Measurements from ENCODE around the gene FAM76A.
A peak's percentile ranks its signal among the peaks of the same experiment; 100 is the strongest.
"Not testable (repeated sequence)": the region's sequence is repeated elsewhere in the genome, so short reads cannot be mapped to it uniquely, and the experiment has no call there.

The FAM76A gene

DNA sequence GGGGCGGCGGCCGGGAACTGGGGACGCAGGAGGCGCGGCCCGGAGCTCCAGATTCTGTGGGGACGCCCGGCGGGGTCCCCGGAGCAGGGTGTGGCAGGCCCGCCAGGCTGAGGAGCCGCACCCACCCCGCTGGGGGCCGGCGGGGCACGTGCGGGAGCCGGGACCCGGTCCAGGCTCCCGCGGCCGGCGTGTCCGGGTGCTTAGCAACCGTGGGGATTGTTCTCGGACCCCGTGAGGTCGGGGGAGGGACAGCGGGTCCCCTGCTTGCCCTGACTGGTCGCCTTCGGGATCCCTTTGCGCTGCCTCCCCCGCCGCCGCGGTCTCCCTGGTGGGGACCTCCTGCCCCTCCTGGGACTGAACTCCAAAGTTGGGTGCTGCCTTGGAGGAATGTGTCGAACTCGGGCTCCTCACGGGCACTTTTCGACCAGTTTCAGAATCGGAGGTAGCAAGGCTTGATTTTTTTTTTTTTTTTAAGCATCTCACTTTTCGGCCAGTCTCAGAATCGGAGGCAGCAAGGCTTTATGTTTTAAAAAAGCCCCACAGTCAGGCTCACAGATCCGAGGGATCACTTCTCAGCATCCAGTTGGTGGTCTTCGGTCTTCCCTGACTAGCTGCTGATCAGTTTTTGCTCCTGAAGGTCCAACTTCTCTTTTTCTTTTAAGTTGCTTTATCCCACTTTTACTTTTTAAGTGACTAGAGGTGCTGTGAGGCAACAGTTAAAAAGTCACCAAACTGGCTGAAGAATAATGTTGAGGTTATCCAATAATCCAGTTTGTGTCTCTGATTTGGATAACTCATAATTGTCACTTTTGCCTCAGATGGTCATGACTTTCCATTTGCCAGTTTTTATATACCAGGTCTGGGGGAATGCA lies 648 bp downstream of the FAM76A start:
- DNase-seq: peak; percentile 32 to 36

DNA sequence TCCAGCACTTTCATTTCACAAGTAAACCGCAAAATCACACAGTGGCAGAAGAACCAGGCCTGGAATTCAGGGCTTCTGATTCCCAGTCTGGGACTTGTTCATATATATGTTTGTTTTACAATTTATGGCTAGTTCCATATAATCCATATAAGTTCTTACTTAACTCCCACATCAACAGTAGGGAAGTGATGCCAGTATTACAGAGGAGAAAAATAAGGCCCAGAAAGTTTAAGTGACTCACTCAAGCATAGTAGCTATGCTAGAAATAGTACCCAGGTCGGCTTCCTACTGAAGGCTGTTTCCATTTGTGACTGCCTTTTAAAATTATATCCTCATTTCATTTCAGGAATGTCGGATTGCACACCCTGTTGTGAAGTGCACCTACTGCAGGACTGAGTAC lies 1.4 kb downstream of the FAM76A start:
- DNase-seq: no peak

- DNase-seq: no peak
These were observed 10.5 kb downstream of the FAM76A start for GRCh38 chr1:27736252-27736651.

- no peak for DNase-seq
These were observed 15.4 kb downstream of the FAM76A start for GRCh38 chr1:27741121-27741520.

- DNase-seq: no peak
These were observed 18.8 kb downstream of the FAM76A start for GRCh38 chr1:27744556-27744955.

DNA sequence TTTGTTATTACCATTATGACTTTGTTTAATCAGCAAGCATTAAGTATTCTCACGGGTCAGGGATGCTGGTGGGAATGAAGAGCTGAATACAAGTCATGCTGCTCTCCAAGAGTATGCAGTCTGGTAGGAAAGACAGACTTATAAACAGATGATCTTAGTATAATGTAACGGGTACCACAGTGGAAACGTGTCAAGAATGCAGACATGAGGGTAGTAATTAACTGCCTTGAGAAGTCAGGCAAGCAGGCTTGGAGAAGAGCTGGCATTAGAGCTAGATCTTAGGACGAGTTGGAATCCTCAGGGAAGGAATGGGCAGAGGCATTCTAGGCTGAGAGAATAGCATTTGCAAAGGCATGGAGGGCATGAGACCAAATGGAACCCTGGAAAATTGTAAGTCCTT lies 19.7 kb downstream of the FAM76A start:
- DNase-seq: no peak

- no peak for DNase-seq
These were observed 26.6 kb downstream of the FAM76A start for GRCh38 chr1:27752360-27752759.

GRCh38 chr1:27755286-27755685 lies 29.5 kb downstream of the FAM76A start:
- DNase-seq: no peak

- no peak for DNase-seq
These were observed 30.1 kb downstream of the FAM76A start for GRCh38 chr1:27755865-27756264.

GRCh38 chr1:27759236-27759635 lies 33.5 kb downstream of the FAM76A start:
- DNase-seq: no peak

GRCh38 chr1:27760426-27760825 lies 34.7 kb downstream of the FAM76A start:
- no peak for DNase-seq

GRCh38 chr1:27762033-27762432 lies 36.3 kb downstream of the FAM76A start:
- no peak for DNase-seq

DNA sequence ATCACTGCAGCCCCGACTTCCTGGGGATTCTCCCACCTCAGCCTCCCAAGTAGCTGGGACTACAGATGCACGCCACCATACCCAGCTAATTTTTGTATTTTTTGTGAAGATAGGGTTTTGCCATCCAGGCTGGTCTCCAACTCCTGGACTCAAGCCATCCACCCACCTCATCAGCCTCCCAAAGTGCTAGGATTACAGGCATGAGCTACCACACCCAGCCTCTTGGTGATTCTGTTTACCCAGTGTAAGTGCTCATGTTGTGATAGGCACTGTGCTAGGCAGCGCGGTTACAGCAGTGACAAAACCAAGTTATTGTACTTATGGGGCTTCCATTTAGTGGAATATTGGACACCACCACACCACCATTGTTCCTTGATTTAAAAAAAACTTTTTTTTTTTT lies 37.6 kb downstream of the FAM76A start:
- no peak for DNase-seq

DNA sequence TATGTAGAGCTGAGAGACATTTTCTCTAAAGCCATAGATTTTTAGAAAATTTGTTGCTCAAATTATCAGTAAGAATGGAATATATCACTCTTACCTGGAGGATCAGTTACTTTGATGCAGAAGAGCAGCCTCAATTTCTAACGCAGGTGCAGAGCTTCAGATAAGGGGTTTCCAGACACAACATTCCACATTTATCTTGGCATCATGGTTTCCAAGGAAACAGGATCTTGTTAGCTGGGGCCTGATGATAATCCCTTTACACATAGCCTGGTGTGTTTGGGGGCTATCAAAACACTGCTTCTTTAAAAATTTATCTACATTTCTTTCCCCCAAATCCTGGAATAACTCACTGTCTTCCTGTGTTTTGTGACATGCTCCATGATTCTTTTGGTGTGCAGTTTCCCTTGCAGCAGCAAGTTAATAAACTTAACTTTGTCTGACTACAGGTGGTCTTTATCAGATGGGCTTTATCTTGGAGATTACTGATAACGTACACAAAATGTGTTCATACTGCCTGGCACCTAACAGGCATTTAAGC lies 44.6 kb downstream of the FAM76A start:
- DNase-seq: no peak

GRCh38 chr1:27772036-27772931 lies 46.5 kb downstream of the FAM76A start:
- DNase-seq: no peak

GRCh38 chr1:27772932-27773825 lies 47.4 kb downstream of the FAM76A start, which contains the start of gene STX12:
STX12 (plus strand) TSS chr1:27773219; CDS start chr1:27773308, 89 bp downstream.
- peak; percentile 98 to 99 for DNase-seq

- DNase-seq: no peak
These were observed 48.2 kb downstream of the FAM76A start for GRCh38 chr1:27773826-27774445.

GRCh38 chr1:27774654-27775053 lies 48.9 kb downstream of the FAM76A start:
- DNase-seq: no peak

- DNase-seq: not testable (repeated sequence)
These were observed 49.6 kb downstream of the FAM76A start for GRCh38 chr1:27775336-27775735.

GRCh38 chr1:27776276-27776675 lies 50.5 kb downstream of the FAM76A start:
- not testable (repeated sequence) for DNase-seq

GRCh38 chr1:27778056-27778455 lies 52.3 kb downstream of the FAM76A start:
- DNase-seq: no peak

DNA sequence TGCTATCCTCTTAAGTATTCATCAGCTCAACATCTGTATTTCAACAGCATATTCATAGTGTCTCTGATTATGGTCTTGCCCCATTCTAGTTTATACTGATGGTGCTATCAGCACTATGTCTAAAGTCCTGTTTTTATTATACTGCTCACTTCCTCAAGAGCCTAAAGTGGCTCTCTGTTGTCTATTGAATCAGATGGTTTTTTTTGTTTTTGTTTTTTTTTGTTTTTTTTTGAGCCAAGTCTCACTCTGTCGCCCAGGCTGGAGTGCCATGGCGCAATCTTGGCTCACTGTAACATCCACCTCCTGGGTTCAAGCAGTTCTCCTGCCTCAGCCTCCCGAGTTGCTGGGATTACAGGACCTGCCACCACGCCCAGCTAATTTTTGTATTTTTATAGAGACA lies 53.4 kb downstream of the FAM76A start:
- DNase-seq: no peak
